Measurements from ENCODE around the gene FHIT.

- TF ChIP-seq EZH2 (IDR thresholded peaks at IDR 0.05; ENCODE audit: insufficient read depth, poor library complexity, severe bottlenecking) (no peak), EZH2phosphoT487 (IDR thresholded peaks at IDR 0.05; ENCODE audit: insufficient read depth, low read depth) (no peak)
These were observed 1111.1 kb downstream of the FHIT start for GRCh38 chr3:60140160-60140559.

Measured in GM23248 (cell line).